ENCODE results near the gene AOPEP. TPM values are rescaled to one million over a fixed set of nuclear protein-coding genes. Genes with fewer than 3 reads are reported as not detected.

AOPEP gene
- total and polyA plus RNA-seq, 9 of the 15 experiments (the other 6 are each of a cell fraction or from before 2014, with no cell fraction given), result 4.5 to 19.3 (median 13.5) TPM

DNA sequence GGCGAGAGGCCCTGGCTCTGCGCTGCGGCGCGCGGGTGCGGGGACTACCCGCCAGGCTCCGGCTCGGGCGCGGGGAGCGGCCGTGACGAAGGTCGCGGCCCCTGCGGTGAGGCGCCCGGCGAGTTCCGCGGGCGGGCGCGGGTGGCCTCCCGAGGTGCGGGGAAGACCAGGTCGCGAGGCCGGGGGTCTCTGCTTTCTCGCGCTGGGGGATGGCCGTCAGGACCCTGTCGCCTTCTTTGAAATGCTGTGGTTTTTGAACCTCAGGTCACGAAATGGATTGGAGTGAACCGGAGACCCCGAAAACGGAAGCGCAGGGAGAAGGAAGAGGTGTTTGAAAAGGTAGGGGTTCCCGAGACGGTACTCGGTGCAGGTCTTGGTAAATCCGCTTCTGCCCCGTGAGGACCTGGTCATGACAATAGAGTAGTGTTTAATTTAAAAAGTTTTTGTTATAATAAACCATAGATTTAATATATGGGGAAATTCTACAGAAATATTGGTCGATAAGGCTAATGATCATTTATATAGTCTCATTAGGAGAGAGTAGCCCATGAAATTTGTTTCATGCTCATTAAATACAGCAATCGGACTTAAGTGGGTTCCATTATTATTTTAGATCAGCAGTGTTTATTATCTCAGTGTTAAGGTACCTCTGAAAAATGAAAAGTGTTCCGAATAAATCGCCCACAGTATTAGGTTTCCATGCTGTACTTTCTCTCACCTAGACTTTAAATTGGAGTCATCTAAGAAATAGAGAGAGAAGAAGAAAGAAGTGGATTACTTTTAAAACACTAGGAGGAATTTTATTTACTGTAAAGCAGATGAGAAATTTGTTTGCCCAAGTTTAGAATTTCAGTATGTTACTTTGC, 279.0 kb downstream of the AOPEP start (continued):
- TF ChIP-seq, protein P1, sequence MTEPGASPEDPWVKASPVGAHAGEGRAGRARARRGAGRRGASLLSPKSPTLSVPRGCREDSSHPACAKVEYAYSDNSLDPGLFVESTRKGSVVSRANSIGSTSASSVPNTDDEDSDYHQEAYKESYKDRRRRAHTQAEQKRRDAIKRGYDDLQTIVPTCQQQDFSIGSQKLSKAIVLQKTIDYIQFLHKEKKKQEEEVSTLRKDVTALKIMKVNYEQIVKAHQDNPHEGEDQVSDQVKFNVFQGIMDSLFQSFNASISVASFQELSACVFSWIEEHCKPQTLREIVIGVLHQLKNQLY (CRISPR knock-in tag; conservative IDR thresholded peaks at IDR 0.05), result no peak
- TF ChIP-seq PHF8 (IDR thresholded peaks at IDR 0.05; ENCODE audit: borderline replicate concordance, low read length) (peak; percentile 29; the same call in 1 of the 2 replicates), TEAD2 (tag; IDR thresholded peaks at IDR 0.05) (no peak), HNRNPH1 (optimal IDR thresholded peaks at IDR 0.05; ENCODE audit: low read depth, low read length) (no peak), L3MBTL2 (IDR thresholded peaks at IDR 0.05) (0 out of 2 replicates have a peak, but pooled peaks have one; percentile 14), SPI1 (IDR thresholded peaks at IDR 0.05; ENCODE audit: borderline replicate concordance, low read depth, low read length) (peak; percentile 31; the same call in 1 of the 2 replicates), ZNF589 (CRISPR knock-in tag; IDR thresholded peaks at IDR 0.05; ENCODE audit: low read depth) (no peak), GMEB1 (CRISPR knock-in tag; IDR thresholded peaks at IDR 0.05) (no peak), ZNF354B (CRISPR knock-in tag; IDR thresholded peaks at IDR 0.05) (no peak), XRCC3 (IDR thresholded peaks at IDR 0.05) (no peak), ZFP30 (CRISPR knock-in tag; IDR thresholded peaks at IDR 0.05; ENCODE audit: borderline replicate concordance) (no peak), ZSCAN32 (CRISPR knock-in tag; IDR thresholded peaks at IDR 0.05) (no peak), TEAD1 (CRISPR knock-in tag; IDR thresholded peaks at IDR 0.05) (no peak), ATF7 (IDR thresholded peaks at IDR 0.05) (0 out of 2 replicates have a peak, but pooled peaks have one; percentile 16), MAZ (CRISPR knock-in tag; conservative IDR thresholded peaks at IDR 0.05 in 1 of 2, IDR thresholded peaks at IDR 0.05 in 1 of 2) (0 out of 4 replicates have a peak, but pooled peaks of 1 of the 2 experiments have one; percentile 17), ILF3 (IDR thresholded peaks at IDR 0.05; ENCODE audit: borderline replicate concordance) (no peak), KDM5B (IDR thresholded peaks at IDR 0.05; ENCODE audit: insufficient replicate concordance, low read depth, low read length) (no peak), BHLHE40 (IDR thresholded peaks at IDR 0.05; ENCODE audit: low read length) (no peak), NFYB (IDR thresholded peaks at IDR 0.05; ENCODE audit: extremely low read depth, insufficient read length) (no peak), CBX2 (IDR thresholded peaks at IDR 0.05; ENCODE audit: insufficient read depth, low read length, poor library complexity, severe bottlenecking) (no peak)

Measured in K562 (cell line).